Measurements from ENCODE around the gene NXT1.
"Not testable (repeated sequence)": the region's sequence is repeated elsewhere in the genome, so short reads cannot be mapped to it uniquely, and the experiment has no call there.

The NXT1 gene

GRCh38 chr20:23331450-23332350 lies 18.9 kb upstream of the NXT1 start:
- DNase-seq: no peak

GRCh38 chr20:23332467-23332866 lies 18.1 kb upstream of the NXT1 start:
- no peak for DNase-seq

- DNase-seq: no peak
Observed at GRCh38 chr20:23334111-23334510, 16.5 kb upstream of the NXT1 start.

GRCh38 chr20:23335521-23335920 lies 15.1 kb upstream of the NXT1 start:
- no peak for DNase-seq

GRCh38 chr20:23336476-23336875 lies 14.1 kb upstream of the NXT1 start:
- DNase-seq: no peak

GRCh38 chr20:23337312-23337711 lies 13.3 kb upstream of the NXT1 start:
- DNase-seq: no peak

- DNase-seq: no peak
Observed at GRCh38 chr20:23339986-23340385, 10.6 kb upstream of the NXT1 start.

- no peak for DNase-seq
Observed at GRCh38 chr20:23340524-23340923, 10.1 kb upstream of the NXT1 start.

- DNase-seq: no peak
Observed at GRCh38 chr20:23341073-23341472, 9.5 kb upstream of the NXT1 start.

GRCh38 chr20:23343590-23343989 lies 7.0 kb upstream of the NXT1 start:
- no peak for DNase-seq

- no peak for DNase-seq
Observed at GRCh38 chr20:23344336-23344735, 6.3 kb upstream of the NXT1 start.

- DNase-seq: no peak
Observed at GRCh38 chr20:23346002-23346401, 4.6 kb upstream of the NXT1 start.

GRCh38 chr20:23347791-23348190 lies 2.8 kb upstream of the NXT1 start:
- DNase-seq: no peak

- DNase-seq: not testable (repeated sequence)
Observed at GRCh38 chr20:23348510-23348909, 2.1 kb upstream of the NXT1 start.

GRCh38 chr20:23349338-23350195 lies 1.0 kb upstream of the NXT1 start:
- DNase-seq: peak; percentile 19

GRCh38 chr20:23350904-23351838 lies 580 bp downstream of the NXT1 start:
- DNase-seq: peak; percentile 66

- no peak for DNase-seq
Observed at GRCh38 chr20:23356203-23356602, 5.6 kb downstream of the NXT1 start.

GRCh38 chr20:23357767-23358562 lies 7.4 kb downstream of the NXT1 start:
- peak; percentile 100 for DNase-seq

GRCh38 chr20:23358563-23358906 lies 7.9 kb downstream of the NXT1 start:
- DNase-seq: no peak

GRCh38 chr20:23358923-23359593 lies 8.5 kb downstream of the NXT1 start:
- DNase-seq: no peak

- no peak for DNase-seq
Observed at GRCh38 chr20:23360531-23360930, 9.9 kb downstream of the NXT1 start.

GRCh38 chr20:23361119-23361475 lies 10.5 kb downstream of the NXT1 start:
- DNase-seq: no peak
